ENCODE results near the gene UXS1. TPM values are rescaled to one million over a fixed set of nuclear protein-coding genes. Genes with fewer than 3 reads are reported as not detected.

The UXS1 gene
- total RNA-seq, 1 experiment from 2014 or later: 46.3 TPM

DNA sequence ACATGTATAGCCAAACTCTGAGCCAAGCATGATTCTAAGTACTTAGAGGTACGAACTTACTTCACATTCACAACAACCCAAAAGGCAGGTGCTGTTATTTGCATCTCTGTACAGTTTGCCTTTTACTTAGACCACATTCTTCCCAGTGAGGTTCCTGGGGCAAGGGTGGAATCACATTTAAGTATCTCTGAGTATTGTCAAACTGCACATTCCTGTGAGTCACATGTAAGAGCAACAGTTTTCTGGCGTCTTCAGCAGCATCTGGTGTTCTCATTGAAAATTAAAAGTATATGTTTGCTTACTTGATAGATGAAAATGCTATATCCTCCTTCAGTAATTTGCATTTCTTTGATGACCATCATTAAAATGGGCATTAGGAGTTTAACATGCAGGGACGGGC lies 119.1 kb downstream of the UXS1 start:
- TF ChIP-seq, protein P1, sequence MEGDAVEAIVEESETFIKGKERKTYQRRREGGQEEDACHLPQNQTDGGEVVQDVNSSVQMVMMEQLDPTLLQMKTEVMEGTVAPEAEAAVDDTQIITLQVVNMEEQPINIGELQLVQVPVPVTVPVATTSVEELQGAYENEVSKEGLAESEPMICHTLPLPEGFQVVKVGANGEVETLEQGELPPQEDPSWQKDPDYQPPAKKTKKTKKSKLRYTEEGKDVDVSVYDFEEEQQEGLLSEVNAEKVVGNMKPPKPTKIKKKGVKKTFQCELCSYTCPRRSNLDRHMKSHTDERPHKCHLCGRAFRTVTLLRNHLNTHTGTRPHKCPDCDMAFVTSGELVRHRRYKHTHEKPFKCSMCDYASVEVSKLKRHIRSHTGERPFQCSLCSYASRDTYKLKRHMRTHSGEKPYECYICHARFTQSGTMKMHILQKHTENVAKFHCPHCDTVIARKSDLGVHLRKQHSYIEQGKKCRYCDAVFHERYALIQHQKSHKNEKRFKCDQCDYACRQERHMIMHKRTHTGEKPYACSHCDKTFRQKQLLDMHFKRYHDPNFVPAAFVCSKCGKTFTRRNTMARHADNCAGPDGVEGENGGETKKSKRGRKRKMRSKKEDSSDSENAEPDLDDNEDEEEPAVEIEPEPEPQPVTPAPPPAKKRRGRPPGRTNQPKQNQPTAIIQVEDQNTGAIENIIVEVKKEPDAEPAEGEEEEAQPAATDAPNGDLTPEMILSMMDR (conservative IDR thresholded peaks at IDR 0.05): no peak
- Histone ChIP-seq H2BK120ac (ENCODE audit: low read depth, low read length, poor library complexity, severe bottlenecking) (no peak overlapping the region), H2BK12ac (ENCODE audit: insufficient read length, low read depth, low read length) (no peak overlapping the region), H3K79me2 (ENCODE audit: insufficient read depth, low read length) (no peaks in the 10 kb centered on the region), H3K4me1 (ENCODE audit: insufficient read depth, low read length) (peaks cover 5% of the 10 kb centered on the region; the same call in 1 of the 2 replicates), H3K27ac (ENCODE audit: insufficient read length, low read depth, low read length) (no peak overlapping the region), H3K27me3 (ENCODE audit: insufficient read depth, low read length) (no peaks in the 10 kb centered on the region), H3K23ac (ENCODE audit: insufficient read length, low read depth, low read length) (no peak overlapping the region), H3K4ac (ENCODE audit: low read depth, low read length) (no peak overlapping the region), H3K9me3 (ENCODE audit: control insufficient read depth, low read depth, low read length) (no peaks in the 10 kb centered on the region), H3K23me2 (ENCODE audit: insufficient read length, low read depth, low read length, poor library complexity, severe bottlenecking) (no peaks in the 10 kb centered on the region), H2BK20ac (ENCODE audit: low read depth, low read length, poor library complexity, severe bottlenecking) (no peak overlapping the region), H3K9ac (ENCODE audit: extremely low read depth, insufficient read length, low read length) (no peak overlapping the region), H3T11ph (ENCODE audit: low read length) (no peak overlapping the region), H4K91ac (ENCODE audit: insufficient read length, low read depth, low read length) (no peak overlapping the region), H3K14ac (ENCODE audit: insufficient read depth, low read length) (no peak overlapping the region), H2AK5ac (ENCODE audit: insufficient read length, low read length) (no peak overlapping the region), H3K56ac (ENCODE audit: insufficient read length, low read depth, low read length) (no peak overlapping the region), H4K20me1 (ENCODE audit: control insufficient read depth, insufficient read depth, insufficient read length) (no peaks in the 10 kb centered on the region), H3K79me1 (ENCODE audit: insufficient read depth, low read depth, low read length, poor library complexity, severe bottlenecking) (no peaks in the 10 kb centered on the region), H4K5ac (ENCODE audit: insufficient read length, low read depth, low read length) (no peak overlapping the region), H3K4me2 (ENCODE audit: insufficient read depth, insufficient read length, low read length) (no peak overlapping the region), H4K8ac (replicated peaks; ENCODE audit: insufficient read length, low read depth, low read length) (no peak overlapping the region), H2BK15ac (ENCODE audit: low read depth, low read length) (no peak overlapping the region), H3K18ac (ENCODE audit: insufficient read length, low read depth, low read length) (no peak overlapping the region), H2AFZ (ENCODE audit: low read length) (no peak overlapping the region), H2BK5ac (ENCODE audit: insufficient read length, low read length) (no peak overlapping the region)
- Mint-ChIP-seq H3K4me1 (peaks cover 22 to 23% of the 10 kb centered on the region in 2 experiments), H3K27ac (no peak overlapping the region), H3K27me3 (ENCODE audit: low read depth) (no peaks in the 10 kb centered on the region; the same call in 1 of the 2 replicates), H3K36me3 (ENCODE audit: insufficient read depth in 1 of 3, low read depth in 3 of 3) (no peaks in the 10 kb centered on the region), H3K9me3 (no peaks in the 10 kb centered on the region), H3K4me3 (no peak overlapping the region)
- no peak for DNase-seq
- WGBS (ENCODE audit: extremely low coverage, insufficient read length, low lambda C conversion rate): no CpG with 5 or more reads among the region's 3 CpGs
